ENCODE results near the gene TNFAIP8L3.
"Not testable (repeated sequence)": the region's sequence is repeated elsewhere in the genome, so short reads cannot be mapped to it uniquely, and the experiment has no call there.

Gene TNFAIP8L3

GRCh38 chr15:51094606-51095569, at the start of gene TNFAIP8L3:
Gene TNFAIP8L3, minus strand, starts transcription at chr15:51094906. Its CDS starts 311 bp downstream, at chr15:51094595.
- no peak for DNase-seq

DNA sequence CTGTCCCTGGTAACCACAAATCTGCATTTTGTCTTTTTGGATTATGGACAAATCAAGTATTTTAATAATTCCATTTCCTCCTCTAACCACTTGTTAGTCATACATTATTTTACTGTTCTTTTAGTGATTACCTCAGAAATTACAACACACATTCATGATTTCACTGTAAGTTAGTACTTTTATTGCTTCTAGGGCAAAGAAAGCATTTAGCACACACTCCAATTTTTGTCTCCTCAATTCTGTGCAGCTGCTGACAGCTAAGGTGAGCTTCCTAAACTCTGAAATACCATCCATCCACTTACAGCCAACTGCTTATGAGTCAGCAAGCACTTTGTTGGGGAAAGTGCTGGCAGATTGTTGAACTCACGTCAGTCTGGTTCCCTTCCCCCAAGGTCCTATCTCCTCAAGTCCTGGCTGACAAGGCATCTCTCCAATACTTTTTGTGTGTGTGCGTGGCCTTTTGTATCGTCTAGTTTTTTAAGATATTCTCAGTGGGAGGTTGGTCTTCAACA, 49.4 kb upstream of the TNFAIP8L3 start:
- no peak for DNase-seq

GRCh38 chr15:51140347-51140746, 45.6 kb upstream of the TNFAIP8L3 start:
- not testable (repeated sequence) for DNase-seq

DNA sequence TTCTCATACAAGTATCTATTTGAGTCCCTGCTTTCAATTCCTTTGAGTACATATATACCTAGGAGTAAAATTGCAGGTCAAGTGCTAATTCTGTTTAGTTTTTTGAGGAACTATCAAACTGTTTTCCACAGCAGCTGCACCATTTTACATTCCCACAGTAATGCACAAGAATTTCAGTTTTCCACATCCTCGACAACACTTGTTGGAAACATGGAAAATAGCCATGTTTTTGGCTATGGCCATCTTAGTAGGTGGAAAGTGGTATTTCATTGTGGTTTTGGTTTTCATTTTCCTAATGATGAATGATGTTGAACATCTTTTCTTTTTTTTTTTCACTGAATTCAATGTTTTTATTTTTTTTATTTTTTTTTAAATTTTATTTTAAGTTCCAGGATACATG, 44.4 kb upstream of the TNFAIP8L3 start:
- no peak for DNase-seq

- DNase-seq = no peak
These were observed 43.2 kb upstream of the TNFAIP8L3 start for GRCh38 chr15:51137880-51138430.

- DNase-seq = no peak
These were observed 42.3 kb upstream of the TNFAIP8L3 start for GRCh38 chr15:51137024-51137423.

- DNase-seq = no peak
These were observed 40.6 kb upstream of the TNFAIP8L3 start for GRCh38 chr15:51135276-51135675.

- no peak for DNase-seq
These were observed 39.9 kb upstream of the TNFAIP8L3 start for GRCh38 chr15:51134416-51135199.

GRCh38 chr15:51133140-51133765, 38.5 kb upstream of the TNFAIP8L3 start:
- no peak for DNase-seq

GRCh38 chr15:51132384-51133139, 37.9 kb upstream of the TNFAIP8L3 start:
- peak; percentile 13 for DNase-seq

GRCh38 chr15:51131596-51132290, 37.0 kb upstream of the TNFAIP8L3 start:
- DNase-seq = no peak

- DNase-seq = no peak
These were observed 35.6 kb upstream of the TNFAIP8L3 start for GRCh38 chr15:51130344-51130743.

GRCh38 chr15:51129535-51130188, 35.0 kb upstream of the TNFAIP8L3 start:
- no peak for DNase-seq

GRCh38 chr15:51128701-51129100, 34.0 kb upstream of the TNFAIP8L3 start:
- DNase-seq = no peak

DNA sequence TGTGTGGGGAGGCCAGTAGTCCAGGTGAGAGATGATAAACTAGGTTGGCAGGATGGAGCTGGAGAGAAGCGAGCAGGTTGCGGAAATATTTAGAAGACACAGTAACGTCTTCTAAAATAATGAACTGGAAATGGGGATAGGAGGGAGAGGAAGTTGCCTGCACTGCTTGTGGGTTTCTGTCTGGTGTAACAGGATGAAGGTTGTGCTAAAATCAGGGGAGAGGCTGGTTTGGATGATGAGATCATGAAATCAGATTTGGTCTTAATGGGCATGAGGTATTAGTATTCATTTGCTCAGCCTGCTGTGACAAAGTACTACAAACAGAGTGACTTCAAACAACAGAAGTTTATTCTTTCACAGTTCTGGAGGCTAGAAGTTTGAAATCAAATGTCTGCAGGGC, 32.1 kb upstream of the TNFAIP8L3 start:
- DNase-seq = no peak

DNA sequence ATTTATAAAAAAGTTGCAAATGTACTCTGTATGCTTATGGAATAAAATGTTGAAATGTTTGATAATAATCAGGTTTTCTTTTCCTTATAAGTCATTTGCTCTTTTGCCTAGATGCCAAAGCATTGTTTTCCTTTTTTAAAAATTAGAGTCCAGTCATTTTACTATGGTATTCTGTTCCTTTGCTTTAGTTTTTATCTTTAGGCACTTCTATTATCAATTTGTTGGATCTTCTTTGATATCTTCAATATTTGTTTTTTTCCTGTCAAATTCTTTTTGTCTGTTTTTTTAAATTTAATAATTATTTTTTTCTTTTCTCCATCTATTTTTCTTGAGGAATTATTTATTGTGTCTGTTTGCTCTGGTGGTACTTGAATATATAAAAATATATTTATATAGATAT, 28.3 kb upstream of the TNFAIP8L3 start:
- DNase-seq = not testable (repeated sequence)

DNA sequence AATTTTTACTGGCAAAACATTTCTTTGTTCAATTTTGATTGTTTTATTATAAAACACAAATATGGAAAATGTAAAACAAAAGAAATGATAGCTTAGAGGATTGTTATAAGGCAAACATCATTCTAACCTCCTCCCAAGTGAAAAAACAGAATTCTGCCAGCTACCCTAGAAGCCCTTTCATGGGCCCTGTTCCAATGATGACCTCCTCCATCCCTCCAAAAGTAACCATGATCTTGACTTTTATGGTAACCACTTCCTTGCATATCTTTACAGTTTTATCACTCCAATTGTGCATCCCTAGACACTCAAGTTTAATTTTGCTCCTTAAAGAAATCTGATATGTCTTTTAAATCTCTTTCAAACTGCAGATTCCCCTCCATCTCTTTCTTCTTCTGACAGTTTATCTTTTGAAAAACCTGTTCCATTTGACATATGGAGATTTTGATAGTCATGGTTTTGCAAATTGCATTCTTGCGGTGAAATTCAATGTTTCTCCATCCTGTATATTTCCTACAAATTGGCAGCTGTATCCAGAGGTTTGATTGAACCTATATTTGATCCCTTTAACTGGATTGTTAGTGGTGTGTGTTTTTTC, 27.0 kb upstream of the TNFAIP8L3 start:
- DNase-seq = no peak

DNA sequence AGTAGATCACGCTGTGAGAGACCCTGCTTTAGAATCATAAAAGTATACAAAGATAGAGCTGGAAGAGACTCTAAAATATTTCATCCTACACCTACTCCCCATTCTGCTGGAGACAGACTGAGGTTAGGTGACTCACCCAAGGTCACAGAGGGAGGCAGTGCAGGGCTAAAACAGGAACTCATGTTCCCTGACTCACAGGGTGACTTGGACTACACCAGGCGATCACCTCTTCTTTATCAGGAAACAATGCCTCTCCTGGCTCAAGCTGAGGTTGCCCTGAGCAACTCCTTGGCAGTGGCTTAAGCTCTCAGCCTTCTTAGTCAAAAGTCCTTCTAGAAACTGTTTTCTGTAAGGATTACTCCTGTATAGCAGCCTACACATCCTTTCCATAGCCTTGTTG, 26.4 kb upstream of the TNFAIP8L3 start:
- no peak for DNase-seq

DNA sequence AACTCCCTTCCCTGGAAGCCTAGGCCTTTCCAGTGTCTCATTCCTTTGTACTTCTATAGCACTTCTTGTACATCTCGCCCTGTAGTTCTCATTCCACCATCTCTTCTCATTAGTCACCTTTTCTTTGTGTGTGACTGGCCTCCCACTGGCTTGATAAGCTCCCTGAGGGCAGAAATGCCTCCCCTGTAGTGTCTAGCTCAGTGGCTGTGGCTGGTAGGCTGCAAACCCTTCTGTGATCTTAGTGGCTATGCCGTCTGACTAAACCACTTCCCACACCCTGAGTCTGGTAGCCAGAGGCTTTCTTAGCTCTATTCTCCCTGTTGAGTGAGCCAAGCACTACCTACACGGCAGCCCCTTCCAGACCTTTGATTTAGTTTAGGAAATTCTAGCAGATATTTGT, 24.4 kb upstream of the TNFAIP8L3 start:
- DNase-seq = no peak

DNA sequence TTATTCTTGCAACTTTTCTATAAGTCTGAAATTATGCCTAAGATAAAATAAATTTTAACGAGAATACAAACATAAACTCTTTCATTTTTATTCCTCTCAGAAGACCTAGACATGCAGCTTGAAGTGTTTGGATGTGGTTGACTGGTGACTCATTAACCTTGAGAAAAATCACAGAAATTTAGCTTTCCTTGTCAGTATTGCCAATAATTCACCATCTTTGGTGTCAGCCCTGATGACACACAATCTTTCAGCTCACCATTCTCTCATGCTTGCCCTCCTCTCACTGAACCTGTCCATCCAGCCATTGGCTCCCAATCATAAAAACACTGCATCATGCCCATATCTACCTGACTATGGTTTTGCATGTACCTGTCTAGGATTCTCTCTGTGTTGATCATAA, 22.6 kb upstream of the TNFAIP8L3 start:
- no peak for DNase-seq
